ENCODE data around the gene SPATA22. TPM values are rescaled to one million over a fixed set of nuclear protein-coding genes. Genes with fewer than 3 reads are reported as not detected.
"Not testable (repeated sequence)": the region's sequence is repeated elsewhere in the genome, so short reads cannot be mapped to it uniquely, and the experiment has no call there.

Gene SPATA22
- polyA plus RNA-seq, 1 donor (not counting 4 experiments of a cell fraction or from before 2014, with no cell fraction given), result not detected

DNA sequence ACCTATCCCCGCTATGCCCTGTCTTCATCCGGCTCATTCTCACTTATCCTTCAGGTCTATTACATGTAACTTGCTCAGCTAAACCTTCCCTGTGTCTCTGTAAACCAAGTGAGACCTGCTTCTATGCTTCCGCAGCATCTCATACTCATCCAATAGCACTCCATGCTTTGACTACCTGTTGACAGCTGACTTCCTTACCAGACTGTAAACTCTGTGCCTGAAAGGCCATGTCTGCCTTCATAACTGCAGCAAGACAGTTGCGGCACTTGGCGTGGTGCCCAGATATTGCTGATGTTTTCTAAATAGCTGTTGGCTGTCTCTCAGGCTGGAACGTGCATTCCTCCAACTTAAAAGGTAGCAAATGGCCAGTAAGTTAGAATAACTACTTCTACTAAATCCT lies 71.6 kb downstream of the SPATA22 start:
- dilution Hi-C loops (cut with MboI; ENCODE audit: extremely low pct_ligation_motif_present, low sequenced_read_pairs), result no loop called here
- FAIRE-seq, result no peak
- no peak for DNase-seq (ENCODE audit: low read depth, low spot score)

DNA sequence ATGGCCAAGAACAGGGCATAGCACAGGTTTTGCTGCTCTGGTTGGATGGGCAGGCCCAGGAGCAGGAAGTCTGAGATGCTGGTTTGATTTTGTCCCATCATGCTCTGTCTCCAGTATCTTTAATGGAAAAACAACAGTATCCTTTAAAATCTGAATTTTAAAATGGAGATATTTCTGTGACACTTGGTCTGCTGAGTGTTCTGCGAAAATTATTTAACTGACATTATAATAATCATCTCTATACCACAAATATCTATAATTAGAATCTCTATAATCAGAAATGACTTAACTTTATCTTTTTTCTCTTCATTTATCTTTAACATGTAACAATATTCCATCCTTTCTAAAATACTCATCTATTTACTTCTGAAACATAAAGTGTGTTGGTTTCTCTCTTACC lies 73.3 kb downstream of the SPATA22 start, which contains the start of gene OR1E1:
TSS of gene OR1E1 (minus strand) at position 101 of the 400 bp plus-strand sequence. CDS start at position 101, 0 bp downstream.
- Histone ChIP-seq H3K9me1 (ENCODE audit: control insufficient read depth, extremely low read depth, insufficient read depth, low read length) (no peaks in the 10 kb centered on the region), H3K9me3 (ENCODE audit: control insufficient read depth, low read depth, low read length) (no peaks in the 10 kb centered on the region), H3K27ac (ENCODE audit: control insufficient read depth, insufficient read depth, low read length) (no peak within 1 kb of the TSS), H3K4me2 (ENCODE audit: control insufficient read depth, extremely low read depth, insufficient read depth, low read depth, low read length) (no peak within 1 kb of the TSS), H2AFZ (ENCODE audit: control insufficient read depth, low read length) (no peak within 1 kb of the TSS), H3K4me3 (ENCODE audit: control insufficient read depth in 2 of 3, extremely low read depth in 1 of 3, insufficient read depth in 2 of 3, low read depth in 1 of 3, low read length in 3 of 3) (no peak within 1 kb of the TSS), H3K79me2 (ENCODE audit: control insufficient read depth, insufficient read depth, low read length) (no peaks in the 10 kb centered on the region), H3K9ac (ENCODE audit: control insufficient read depth, extremely low read depth, insufficient read depth, low read length) (no peak within 1 kb of the TSS), H3K27me3 (ENCODE audit: control insufficient read depth, extremely low read depth, insufficient read depth, low read length) (no peaks in the 10 kb centered on the region), H3K4me1 (ENCODE audit: control insufficient read depth, extremely low read depth, insufficient read depth, low read length) (no peaks in the 10 kb centered on the region), H3K36me3 (ENCODE audit: control insufficient read depth in 2 of 2, extremely low read depth in 1 of 2, insufficient read depth in 2 of 2, low read length in 2 of 2) (no peaks in the 10 kb centered on the region), H4K20me1 (ENCODE audit: control insufficient read depth, extremely low read depth, insufficient read depth, low read length) (no peaks in the 10 kb centered on the region)
- no peak for TF ChIP-seq EZH2 (IDR thresholded peaks at IDR 0.05; ENCODE audit: low read length)
- TF ChIP-seq, protein P1, sequence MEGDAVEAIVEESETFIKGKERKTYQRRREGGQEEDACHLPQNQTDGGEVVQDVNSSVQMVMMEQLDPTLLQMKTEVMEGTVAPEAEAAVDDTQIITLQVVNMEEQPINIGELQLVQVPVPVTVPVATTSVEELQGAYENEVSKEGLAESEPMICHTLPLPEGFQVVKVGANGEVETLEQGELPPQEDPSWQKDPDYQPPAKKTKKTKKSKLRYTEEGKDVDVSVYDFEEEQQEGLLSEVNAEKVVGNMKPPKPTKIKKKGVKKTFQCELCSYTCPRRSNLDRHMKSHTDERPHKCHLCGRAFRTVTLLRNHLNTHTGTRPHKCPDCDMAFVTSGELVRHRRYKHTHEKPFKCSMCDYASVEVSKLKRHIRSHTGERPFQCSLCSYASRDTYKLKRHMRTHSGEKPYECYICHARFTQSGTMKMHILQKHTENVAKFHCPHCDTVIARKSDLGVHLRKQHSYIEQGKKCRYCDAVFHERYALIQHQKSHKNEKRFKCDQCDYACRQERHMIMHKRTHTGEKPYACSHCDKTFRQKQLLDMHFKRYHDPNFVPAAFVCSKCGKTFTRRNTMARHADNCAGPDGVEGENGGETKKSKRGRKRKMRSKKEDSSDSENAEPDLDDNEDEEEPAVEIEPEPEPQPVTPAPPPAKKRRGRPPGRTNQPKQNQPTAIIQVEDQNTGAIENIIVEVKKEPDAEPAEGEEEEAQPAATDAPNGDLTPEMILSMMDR (optimal IDR thresholded peaks at IDR 0.05 in 1 of 3, IDR thresholded peaks at IDR 0.05 in 1 of 3, conservative IDR thresholded peaks at IDR 0.05 in 1 of 3; ENCODE audit: extremely low read depth in 1 of 3, insufficient read depth in 2 of 3, low read length in 3 of 3), result no peak
- DNase-seq (ENCODE audit: low read depth, low spot score) (no peak), FAIRE-seq (no peak)
- dilution Hi-C loops (cut with MboI; ENCODE audit: extremely low pct_ligation_motif_present, low sequenced_read_pairs), result no loop called here

More for the DNA sequence above, 71.6 kb downstream of the SPATA22 start:
- Histone ChIP-seq H3K4me2 (ENCODE audit: control insufficient read depth, extremely low read depth, insufficient read depth, low read depth, low read length) (no peak overlapping the region), H3K79me2 (ENCODE audit: control insufficient read depth, insufficient read depth, low read length) (no peaks in the 10 kb centered on the region), H3K9me3 (ENCODE audit: control insufficient read depth, low read depth, low read length) (no peaks in the 10 kb centered on the region), H3K9me1 (ENCODE audit: control insufficient read depth, extremely low read depth, insufficient read depth, low read length) (no peaks in the 10 kb centered on the region), H2AFZ (ENCODE audit: control insufficient read depth, low read length) (no peak overlapping the region), H3K4me1 (ENCODE audit: control insufficient read depth, extremely low read depth, insufficient read depth, low read length) (no peaks in the 10 kb centered on the region), H3K27me3 (ENCODE audit: control insufficient read depth, extremely low read depth, insufficient read depth, low read length) (no peaks in the 10 kb centered on the region), H3K9ac (ENCODE audit: control insufficient read depth, extremely low read depth, insufficient read depth, low read length) (no peak overlapping the region), H3K36me3 (ENCODE audit: control insufficient read depth in 2 of 2, extremely low read depth in 1 of 2, insufficient read depth in 2 of 2, low read length in 2 of 2) (no peaks in the 10 kb centered on the region), H3K4me3 (ENCODE audit: control insufficient read depth in 2 of 3, extremely low read depth in 1 of 3, insufficient read depth in 2 of 3, low read depth in 1 of 3, low read length in 3 of 3) (no peak overlapping the region), H3K27ac (ENCODE audit: control insufficient read depth, insufficient read depth, low read length) (no peak overlapping the region), H4K20me1 (ENCODE audit: control insufficient read depth, extremely low read depth, insufficient read depth, low read length) (no peaks in the 10 kb centered on the region)
- TF ChIP-seq EZH2 (IDR thresholded peaks at IDR 0.05; ENCODE audit: low read length), result no peak
- TF ChIP-seq, protein P1 (optimal IDR thresholded peaks at IDR 0.05 in 1 of 3, IDR thresholded peaks at IDR 0.05 in 1 of 3, conservative IDR thresholded peaks at IDR 0.05 in 1 of 3; ENCODE audit: extremely low read depth in 1 of 3, insufficient read depth in 2 of 3, low read length in 3 of 3), result no peak

DNA sequence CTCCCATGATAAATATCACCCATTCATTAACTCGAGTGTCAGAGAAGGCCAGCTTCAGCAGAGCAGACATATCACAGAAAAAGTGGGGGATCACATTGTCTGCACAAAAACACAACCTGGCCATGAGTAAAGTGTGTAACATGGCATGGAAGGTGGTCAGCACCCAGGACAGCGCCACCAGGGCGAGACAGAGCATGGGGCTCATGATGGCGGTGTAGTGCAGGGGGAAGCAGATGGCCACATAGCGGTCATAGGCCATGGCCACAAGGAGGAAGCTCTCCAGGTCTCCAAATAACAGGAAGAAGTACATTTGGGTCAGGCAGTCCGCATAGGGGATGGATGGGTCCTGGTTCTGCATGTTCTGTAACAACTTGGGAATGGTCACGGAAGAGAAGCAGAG lies 73.8 kb downstream of the SPATA22 start:
- FAIRE-seq, result peak; percentile 53
- not testable (repeated sequence) for DNase-seq (ENCODE audit: low read depth, low spot score); H3K9me1 ChIP-seq (ENCODE audit: control insufficient read depth, extremely low read depth, insufficient read depth, low read length)

More for the DNA sequence above, 73.8 kb downstream of the SPATA22 start:
- dilution Hi-C loops (cut with MboI; ENCODE audit: extremely low pct_ligation_motif_present, low sequenced_read_pairs); H4K20me1 ChIP-seq (ENCODE audit: control insufficient read depth, extremely low read depth, insufficient read depth, low read length); H3K4me3 ChIP-seq (ENCODE audit: control insufficient read depth in 2 of 3, extremely low read depth in 1 of 3, insufficient read depth in 2 of 3, low read depth in 1 of 3, low read length in 3 of 3); H3K9me3 ChIP-seq (ENCODE audit: control insufficient read depth, low read depth, low read length); H3K4me2 ChIP-seq (ENCODE audit: control insufficient read depth, extremely low read depth, insufficient read depth, low read depth, low read length); H3K27me3 ChIP-seq (ENCODE audit: control insufficient read depth, extremely low read depth, insufficient read depth, low read length); H3K9ac ChIP-seq (ENCODE audit: control insufficient read depth, extremely low read depth, insufficient read depth, low read length); H3K36me3 ChIP-seq (ENCODE audit: control insufficient read depth in 2 of 2, extremely low read depth in 1 of 2, insufficient read depth in 2 of 2, low read length in 2 of 2); H3K4me1 ChIP-seq (ENCODE audit: control insufficient read depth, extremely low read depth, insufficient read depth, low read length); H3K79me2 ChIP-seq (ENCODE audit: control insufficient read depth, insufficient read depth, low read length); H2AFZ ChIP-seq (ENCODE audit: control insufficient read depth, low read length); H3K27ac ChIP-seq (ENCODE audit: control insufficient read depth, insufficient read depth, low read length): not testable (repeated sequence)

All from keratinocyte (primary cell).